ENCODE measurements around the gene PEF1.

The PEF1 gene, protein sequence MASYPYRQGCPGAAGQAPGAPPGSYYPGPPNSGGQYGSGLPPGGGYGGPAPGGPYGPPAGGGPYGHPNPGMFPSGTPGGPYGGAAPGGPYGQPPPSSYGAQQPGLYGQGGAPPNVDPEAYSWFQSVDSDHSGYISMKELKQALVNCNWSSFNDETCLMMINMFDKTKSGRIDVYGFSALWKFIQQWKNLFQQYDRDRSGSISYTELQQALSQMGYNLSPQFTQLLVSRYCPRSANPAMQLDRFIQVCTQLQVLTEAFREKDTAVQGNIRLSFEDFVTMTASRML

DNA sequence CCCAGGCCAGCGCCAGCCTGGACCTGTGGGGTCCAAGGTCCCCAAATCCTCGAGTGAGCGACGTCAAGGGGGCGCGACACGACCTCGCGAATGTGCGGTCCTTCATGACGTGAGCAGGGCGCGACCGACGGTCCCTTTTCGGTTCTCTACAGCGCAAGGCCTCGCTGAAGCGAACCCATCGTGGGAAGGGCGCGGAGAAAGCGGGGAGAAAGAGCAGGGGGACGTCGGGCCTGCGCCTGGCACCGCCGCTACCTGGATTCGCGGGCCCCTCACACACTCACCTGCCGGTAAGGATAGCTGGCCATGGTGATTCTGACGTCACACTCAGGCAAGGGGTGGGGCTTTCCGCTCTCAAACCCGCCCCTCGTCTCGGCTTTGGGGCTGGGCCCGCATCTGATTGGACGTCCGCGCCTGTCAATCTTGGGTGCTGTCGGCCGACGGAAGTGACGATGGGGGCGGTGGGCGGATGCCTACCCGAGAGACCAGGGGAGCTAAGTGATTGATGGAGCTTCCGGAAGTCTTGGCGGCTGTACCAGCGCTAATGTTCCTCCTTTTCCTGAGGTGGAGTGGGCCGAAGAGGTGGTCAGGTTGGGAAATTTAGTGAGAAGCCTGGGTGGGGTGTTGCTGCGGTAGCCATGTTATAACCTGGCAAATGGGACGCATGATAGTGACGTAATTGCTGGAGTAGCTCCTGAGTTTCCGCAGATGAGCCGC is at the start of gene PEF1:
PEF1 (minus strand) TSS at position 317 of the 714 bp plus-strand sequence; CDS start at position 305, 12 bp downstream.
- peak; percentile 97 for DNase-seq (ENCODE audit: low read depth)

DNA sequence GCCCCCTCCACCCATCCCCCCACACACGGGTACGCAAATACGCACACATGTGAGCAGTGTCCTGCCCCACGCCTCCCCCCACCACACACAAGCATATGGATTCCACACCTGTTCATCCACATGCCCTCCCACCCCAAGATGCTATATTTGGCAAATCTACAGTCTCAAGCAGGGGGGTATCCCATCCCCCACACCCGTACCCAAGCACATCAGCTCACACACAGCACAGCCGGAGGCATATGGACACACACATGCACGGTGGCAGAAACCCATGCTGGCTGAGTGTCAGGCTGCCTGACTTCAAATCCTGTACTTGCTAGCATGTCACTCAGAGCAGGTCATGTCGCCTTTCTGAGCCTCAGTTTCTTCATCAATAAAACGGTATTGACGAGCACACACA is 48.6 kb upstream of the PEF1 start:
- no peak for DNase-seq (ENCODE audit: low read depth)

DNA sequence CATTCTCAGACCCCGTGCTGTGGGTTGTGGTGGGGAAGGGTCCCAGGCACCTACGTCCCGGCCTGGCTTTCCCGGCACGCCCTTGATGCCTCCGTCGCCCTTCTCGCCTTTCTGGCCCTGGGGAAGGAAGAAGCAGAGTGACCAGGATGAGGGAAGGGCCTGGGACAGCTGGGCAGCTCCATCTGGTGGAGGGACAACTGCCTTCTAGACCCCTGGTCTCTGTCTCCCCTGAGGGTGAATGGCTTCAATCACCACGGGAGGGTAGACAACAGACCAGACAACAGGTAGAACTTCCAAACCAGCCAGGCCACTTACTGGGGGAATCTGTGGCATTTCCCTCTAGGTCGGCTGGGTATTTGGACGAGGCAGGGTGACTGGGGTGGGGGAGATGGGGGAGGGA is 47.3 kb upstream of the PEF1 start:
- no peak for DNase-seq (ENCODE audit: low read depth)

DNA sequence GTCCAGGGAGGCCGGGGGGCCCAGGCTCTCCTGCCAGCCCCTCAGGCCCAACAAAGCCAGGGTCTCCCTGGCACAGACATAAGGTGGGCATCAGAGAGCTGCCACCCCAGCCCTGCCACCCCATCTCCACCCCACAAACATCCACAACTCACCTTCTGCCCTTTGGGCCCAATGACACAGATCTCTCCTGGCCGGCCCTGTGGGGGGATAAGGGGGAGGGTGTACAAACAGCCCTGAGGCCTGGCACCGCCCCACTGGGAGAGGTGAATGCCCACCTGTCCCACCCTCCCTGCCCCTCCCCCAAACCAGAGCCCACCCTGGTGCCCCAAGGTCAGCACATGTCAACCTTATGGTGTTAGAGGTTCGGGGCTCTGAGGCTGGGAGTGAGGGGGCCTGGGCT is 46.8 kb upstream of the PEF1 start:
- DNase-seq (ENCODE audit: low read depth): no peak

DNA sequence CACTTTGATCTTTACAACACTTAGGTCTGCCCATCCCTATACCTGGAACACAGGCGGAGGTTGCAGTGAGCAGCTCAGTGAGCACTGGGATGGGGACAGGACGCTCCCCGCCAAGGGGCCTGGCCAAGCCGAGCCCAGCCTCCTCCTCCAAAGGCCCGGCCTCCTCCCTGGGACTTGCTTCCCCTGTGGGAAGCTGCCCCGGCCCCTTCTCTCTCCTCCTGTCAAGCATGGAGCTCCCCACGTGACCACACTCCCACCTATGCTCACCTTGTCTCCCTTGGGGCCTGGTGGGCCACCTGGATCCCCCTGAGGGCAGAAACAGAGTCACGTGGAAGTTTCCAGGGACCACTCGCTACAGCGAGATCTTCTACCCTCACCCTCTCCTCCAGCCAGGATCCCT is 46.2 kb upstream of the PEF1 start:
- no peak for DNase-seq (ENCODE audit: low read depth)

DNA sequence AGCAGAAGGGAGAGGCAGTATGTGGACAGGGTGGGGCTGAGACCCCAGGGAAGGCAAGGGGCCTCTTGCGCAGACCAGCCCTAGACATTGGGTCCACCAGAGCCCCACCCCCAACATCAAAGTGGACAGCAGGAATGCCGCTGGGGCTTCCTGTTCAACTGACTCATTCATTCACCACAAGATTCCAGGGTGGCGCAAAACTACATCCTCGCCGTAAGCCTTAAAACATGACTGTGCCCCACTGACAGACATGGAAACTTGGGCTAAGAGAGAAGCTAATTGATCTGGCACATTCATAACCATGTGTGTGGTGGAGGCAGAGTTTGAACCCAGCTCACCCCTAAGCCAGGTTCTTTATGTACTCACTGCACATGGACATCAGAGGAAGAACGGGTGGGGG is 45.2 kb upstream of the PEF1 start:
- DNase-seq (ENCODE audit: low read depth): peak; percentile 96

DNA sequence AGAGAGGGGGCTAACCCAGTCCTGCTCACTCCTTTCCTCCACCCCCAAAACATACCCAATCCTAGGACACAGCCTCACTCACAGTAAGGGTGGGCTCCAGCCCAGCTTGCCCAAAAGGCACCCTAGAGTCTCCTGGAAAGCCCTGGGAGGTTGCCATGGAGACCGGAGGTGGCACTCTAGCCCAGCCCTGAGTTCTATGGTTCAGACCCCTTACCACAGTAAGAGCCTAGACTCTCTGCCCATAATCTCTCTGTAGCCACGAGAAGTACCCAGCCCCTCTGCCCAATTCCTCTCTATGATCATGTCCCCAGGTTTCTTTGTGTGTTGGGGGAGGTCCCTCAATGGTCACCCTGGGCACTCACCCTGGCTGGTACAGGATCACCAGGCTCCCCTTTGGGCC is 44.7 kb upstream of the PEF1 start:
- DNase-seq (ENCODE audit: low read depth): no peak

DNA sequence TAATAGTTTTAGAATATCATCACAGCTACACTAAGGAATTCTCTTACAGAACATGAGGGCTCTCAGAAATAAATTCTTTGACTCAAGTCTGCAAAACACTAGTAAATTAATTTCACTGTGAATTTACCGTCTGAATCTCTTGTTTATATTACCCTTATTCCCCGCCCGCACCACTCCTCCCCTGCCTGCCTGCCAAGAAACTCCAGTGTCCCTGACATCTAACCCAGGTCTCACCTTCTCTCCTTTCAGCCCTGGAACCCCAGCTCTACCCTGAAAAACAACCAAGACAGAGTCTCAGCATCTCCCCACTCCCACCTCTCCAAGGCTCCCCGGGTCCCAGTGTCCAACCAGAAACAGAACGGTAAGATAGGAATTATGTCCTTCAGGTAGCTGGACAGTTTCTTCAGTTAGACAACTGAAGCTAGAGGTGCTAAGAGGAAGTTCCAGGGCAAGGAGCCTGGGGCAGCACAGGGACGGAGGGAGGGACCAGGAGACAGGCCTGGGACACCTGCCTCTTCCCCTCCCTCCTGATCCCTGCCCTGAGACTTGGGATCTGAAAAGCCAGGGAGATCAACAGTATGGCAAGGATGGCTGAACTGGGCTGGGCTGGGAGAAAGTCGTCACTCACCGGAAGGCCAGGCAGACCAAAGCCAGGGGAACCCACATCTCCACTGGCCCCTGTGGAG is 43.7 kb upstream of the PEF1 start:
- DNase-seq (ENCODE audit: low read depth): peak; percentile 16

DNA sequence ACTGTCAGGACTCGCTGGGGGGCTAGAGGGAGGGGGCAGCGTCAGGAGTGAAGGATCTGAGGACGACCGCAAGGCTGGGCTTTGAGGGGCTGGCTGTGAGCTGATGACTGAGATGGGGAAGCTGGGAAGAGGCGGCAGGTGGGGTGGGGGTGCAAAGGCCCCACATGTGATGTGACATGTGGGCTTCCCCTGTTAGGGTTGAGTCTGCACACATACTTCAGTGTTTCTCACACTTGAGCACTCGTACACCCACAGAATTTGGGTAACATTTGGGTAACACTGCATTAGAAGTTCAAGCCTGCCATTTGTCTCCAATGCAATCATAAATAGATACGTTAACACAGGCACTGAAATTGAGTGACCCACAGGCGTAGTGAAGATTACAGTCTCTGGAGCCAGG is 42.9 kb upstream of the PEF1 start:
- DNase-seq (ENCODE audit: low read depth): no peak

DNA sequence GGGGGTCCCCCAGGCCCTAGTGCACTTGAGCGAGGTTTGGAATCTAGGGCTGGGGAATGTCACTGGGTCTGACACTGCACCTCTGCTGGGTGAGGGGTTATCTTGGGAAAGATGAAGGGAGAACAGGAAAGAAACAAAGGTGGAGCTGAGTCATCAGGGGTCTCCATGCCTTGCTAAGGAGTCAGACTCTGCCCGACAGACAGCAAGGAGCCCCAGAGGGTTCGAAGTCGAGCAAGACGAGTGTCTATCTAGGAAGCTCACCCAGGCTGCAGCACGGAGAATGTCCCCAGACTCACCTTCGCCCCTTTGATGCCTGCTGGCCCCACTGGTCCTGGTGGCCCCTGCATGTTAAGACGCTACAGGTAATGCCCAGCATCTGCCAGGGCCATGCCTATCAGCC is 41.1 kb upstream of the PEF1 start:
- no peak for DNase-seq (ENCODE audit: low read depth)

DNA sequence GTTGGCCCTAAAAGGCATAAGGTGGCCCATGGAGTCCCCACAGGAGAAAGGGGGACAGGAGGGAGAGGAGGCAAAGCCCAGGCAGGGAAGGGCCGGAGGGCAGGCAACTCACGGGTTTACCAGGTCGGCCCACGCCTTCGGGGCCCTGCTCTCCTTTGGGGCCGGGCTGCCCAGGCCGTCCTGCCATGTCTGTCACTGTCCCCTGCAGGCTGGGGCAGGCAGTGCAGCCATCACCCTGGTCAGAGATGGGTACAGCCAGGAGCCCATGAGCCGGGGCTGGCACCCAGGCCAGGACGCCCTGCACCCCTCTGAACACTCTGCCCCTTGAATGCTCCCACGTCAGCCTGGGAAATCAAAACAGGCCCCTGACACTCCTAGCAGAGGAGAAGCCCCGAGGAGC is 39.3 kb upstream of the PEF1 start:
- DNase-seq (ENCODE audit: low read depth): no peak

DNA sequence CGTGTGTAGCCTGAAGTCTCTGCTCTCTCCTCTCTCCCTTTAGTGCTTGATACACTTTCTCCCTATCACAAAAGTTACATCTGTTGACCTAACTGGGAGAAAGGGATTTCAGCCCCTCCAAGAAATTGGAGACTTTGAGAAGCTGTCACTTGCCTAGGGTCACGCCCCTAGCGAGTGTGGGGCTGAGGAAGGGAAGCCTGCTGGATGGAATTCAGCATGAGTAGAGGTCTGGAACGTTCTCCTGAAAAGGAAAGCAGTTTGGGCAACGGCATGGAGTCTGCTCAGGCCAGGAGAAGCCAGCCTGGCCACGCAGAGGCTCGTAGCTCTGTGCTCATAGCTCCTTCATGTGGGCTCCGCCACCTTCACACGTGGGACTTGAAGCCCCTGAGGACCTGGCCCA is 36.7 kb upstream of the PEF1 start:
- no peak for DNase-seq (ENCODE audit: low read depth)

DNA sequence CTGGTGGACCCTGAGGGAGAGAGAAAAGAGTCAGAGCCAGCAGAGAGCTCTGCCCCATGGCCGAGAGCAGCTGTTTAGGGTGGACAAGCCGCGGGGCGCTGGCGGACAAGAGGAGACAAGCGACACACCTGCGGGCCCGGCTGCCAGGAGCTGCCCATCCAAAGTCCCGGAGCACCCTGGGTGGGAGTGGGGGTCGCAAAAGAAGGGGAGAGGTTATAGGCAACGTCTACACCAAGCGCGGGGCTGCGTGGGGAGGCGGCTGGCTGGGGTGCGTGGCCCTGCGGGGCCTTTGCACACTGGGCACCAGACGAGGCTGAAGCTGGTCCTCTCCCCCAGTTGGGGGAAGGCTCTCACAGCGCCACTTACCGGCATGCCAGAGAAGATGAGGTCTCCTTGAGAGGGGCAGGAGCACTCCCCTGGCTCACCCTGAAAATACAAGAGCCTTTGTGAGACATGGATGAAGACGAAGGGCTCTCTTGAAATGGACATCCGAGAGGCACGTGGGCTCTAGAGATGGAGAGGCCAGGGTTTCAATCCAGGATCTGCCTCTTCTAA is 35.1 kb upstream of the PEF1 start:
- DNase-seq (ENCODE audit: low read depth): no peak

DNA sequence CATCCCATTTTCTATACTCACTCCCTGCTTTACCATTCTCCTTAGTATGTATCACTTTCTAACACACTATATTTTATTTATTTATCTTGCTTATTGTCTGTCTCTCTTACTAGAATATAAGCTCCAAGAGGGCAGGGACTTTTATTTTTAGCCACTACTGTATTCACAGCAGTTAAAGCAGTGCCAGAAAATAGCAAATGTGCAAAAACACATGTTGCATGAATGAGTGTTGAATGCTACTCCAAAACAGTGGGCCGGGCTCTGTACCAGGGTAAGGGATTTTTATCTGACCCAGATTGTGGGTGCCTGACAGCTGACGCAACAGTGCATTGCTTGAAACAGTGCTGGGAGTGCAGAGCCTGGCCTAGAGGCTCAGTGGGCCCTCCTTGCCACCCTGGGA is 34.4 kb upstream of the PEF1 start:
- peak; percentile 30 for DNase-seq (ENCODE audit: low read depth)

DNA sequence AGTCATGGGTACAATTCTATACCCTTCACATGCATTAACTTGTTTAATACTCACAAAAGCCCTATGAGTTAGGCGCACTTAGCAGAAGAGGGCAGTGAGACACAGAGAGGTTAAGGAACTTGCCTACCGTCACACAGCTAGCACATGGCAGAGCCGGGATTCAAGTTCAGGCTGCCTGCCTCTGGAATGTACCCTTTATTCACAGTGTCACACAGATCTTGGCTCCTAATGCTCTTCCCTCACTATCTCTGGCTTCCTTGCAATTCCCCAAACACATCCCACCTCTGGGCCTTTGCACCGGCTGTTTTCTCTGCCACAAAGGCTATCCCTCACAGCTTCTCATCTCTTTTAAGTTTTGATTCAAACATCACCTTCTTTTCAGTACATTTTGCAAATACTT is 34.0 kb upstream of the PEF1 start:
- no peak for DNase-seq (ENCODE audit: low read depth)

DNA sequence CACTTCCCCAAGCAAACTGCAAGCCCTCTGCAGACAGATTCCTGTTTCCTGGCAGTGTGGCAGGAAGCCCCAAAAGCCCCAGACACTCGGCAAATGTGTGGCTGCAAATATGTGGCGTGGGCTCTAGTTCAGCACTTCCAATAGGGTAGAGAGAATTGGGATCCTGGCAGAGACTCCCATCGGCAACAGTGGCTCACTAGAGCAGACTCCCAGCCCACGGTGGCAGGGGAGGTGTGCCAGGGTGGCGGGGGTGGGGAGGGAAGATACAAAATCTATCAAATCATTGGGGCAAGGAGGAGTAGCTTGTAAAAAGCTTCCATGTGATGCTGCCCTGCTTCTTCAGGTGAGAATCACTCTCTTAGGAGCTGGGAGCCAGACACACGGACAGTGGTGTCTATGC is 33.3 kb upstream of the PEF1 start:
- no peak for DNase-seq (ENCODE audit: low read depth)

DNA sequence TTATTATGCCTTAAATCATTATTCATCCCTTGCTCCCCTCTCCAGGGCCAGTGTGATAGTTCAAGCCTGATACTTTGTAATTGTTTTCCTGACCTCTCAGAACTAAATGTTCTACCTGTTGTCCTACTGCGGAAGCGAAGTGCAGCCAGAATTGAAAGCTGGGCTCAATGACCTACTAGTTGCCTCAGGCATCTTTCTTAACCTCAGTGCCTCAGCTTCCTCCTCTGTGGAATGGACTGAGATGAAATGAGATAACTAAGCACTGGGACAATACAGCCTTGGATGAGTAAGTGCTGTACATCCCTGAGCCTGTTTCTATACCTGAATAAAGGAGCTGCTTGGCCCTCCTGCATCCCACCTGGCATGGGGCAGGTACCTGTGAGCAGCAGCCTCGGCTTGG is 32.7 kb upstream of the PEF1 start:
- DNase-seq (ENCODE audit: low read depth): no peak

DNA sequence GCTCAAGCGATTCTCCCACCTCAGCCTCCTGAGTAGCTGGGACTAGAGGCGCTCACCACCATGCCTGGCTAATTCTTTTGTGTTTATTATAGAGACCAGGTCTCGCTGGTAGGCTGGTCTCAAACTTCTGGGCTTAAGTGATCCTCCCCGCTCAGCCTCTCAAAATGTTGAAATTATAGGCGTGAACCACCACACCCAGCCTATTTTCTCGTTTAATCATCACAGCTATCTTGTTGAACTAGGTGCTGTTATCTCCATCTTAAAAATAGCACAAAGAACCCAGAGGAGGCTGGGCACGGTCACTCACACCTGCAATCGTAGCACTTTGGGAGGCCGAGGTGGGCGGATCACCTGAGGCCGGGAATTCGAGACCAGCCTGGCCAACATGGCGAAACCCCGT is 31.1 kb upstream of the PEF1 start:
- no peak for DNase-seq (ENCODE audit: low read depth)

DNA sequence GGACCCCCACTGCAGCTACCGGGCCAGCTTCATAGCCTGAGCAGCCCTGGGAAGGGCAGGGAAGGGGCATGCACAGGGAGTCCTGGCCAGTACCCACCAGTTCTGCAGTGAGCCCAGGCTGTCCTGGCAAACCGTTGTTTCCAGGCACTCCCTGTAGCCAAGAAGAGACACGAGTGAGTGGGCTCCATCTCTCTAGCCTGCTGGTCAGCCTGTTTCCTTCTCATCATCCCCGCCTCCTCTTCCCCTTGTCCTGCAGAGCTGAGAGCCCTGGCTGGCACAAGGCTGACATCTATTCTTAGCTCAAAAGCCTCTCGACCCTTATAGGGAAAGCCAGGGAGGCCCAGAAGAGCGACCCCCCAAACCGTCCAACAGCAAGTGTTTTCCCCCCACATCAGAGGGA is 30.5 kb upstream of the PEF1 start:
- DNase-seq (ENCODE audit: low read depth): no peak

DNA sequence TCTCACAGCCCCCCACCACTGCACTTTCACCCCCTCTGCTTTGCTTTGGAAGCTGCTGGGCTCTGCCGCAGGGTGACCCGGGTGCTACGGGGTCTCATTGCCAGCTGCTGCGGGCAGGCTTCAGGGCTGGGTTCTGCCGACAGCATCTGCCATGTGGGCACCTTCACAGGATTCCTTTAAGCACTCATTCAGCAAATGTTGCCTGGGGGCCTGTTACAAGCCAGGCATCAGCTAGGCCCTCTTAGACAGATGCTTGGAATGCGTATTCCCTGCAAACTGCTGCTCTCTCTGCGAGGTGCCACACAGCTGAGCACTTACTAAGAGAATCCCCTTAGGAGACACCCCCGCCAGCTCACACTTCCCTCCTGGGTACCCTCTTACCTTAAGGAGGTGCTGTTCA is 29.9 kb upstream of the PEF1 start:
- no peak for DNase-seq (ENCODE audit: low read depth)

DNA sequence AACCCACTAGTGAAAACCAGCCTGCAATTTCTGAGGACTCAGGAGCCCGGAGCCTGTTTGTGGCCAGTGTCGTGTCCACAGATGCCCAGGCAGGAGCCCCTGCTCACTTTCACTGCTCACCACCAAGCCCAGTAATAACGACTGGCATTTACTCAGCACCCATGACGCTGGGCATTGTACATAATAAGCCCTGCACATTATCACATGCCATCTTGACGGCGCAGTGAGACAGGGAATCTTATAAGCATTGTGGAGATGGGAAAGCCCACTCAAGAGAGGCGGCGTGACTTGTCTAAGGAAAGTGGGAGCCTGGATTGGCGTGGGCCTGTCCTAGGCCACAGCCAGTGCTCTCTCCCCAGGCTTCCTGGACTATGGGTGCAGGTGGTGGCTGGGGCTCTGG is 28.8 kb upstream of the PEF1 start:
- no peak for DNase-seq (ENCODE audit: low read depth)

DNA sequence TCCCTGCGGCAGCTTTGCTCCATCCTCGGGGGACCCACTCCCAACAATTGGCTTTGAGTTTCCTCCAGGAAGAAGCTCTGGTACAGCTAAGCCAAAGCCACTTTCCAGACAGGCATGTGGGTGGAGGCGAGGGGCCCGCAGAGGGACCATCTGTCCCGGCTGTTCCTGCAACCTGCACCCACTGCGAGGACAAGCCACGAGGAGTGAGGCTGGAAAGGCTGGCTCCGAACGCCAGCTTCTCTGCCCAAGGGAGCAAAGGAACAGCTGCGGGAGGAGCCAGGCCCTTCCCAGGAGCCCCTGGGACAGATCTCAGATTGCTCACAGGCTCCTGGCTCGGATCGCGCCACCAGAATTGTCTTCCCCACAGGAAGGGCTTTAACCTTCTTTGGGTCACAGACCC is 28.3 kb upstream of the PEF1 start:
- DNase-seq (ENCODE audit: low read depth): no peak

DNA sequence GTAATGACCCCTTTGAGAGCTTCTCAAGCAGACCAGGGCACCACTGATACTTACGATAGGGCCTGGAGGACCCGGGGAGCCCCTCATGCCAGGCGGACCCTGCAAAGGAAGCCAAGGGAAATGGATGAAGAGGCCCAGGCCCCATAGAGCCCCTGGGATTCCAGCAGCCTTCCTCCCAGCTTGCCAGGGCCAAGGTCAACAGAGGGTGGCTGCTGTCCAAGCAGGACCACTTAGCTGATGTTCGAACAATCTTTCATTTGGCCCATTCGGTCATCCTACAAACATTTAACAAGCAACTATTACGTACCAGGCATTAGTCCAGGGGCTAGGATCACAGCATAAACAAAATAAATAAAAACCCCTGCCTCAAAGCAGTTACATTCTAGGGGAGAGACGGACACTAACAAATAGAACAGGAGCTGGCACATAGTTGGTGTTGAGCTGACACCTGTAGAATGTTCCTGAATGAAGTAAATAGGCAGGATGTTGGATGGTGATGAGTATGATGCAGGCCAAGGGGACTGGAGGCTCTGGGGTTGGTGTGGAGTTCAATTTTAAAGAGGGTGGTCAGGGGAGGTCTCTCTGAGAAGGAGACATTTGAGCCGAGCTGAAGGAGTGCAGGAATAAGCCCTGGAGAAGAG is 27.0 kb upstream of the PEF1 start:
- DNase-seq (ENCODE audit: low read depth): no peak
